CD4-positive, CD25-positive, alpha-beta regulatory T cell (primary cell): Measurements from ENCODE around the gene AP5S1. TPM values are rescaled to one million over a fixed set of nuclear protein-coding genes. Genes with fewer than 3 reads are reported as not detected.
A peak's percentile ranks its signal among the peaks of the same experiment; 100 is the strongest.

Experiments
- ATAC-seq, 2 donors: fragments of 150-1000 bp; cut with Tn5 transposase; one replicate each; pipeline ENCODE4 v1.10.0; 2021; ENCODE audit warnings: low read depth in 2 of 2, moderate number of reproducible peaks in 2 of 2, moderate library complexity in 1 of 2
- DNase-seq, 3 donors: peaks; one replicate each; pipeline versions ENCODE4 v3.0.0 to v3.0.0-alpha.2; 2012 to 2022; ENCODE audit warnings: mixed read lengths in 1 of 3
- H3K27ac ChIP-seq: one replicate; pipeline ENCODE4 v1.7.0; 2013; ENCODE audit warnings: mild to moderate bottlenecking, low read length; ENCODE audit not compliant: insufficient read depth, poor library complexity, severe bottlenecking
- H3K27me3 ChIP-seq: one replicate; pipeline ENCODE4 v1.7.0; 2013; ENCODE audit warnings: low read length; ENCODE audit not compliant: control insufficient read depth, insufficient read depth
- H3K36me3 ChIP-seq: one replicate; pipeline ENCODE4 v1.7.0; 2013; ENCODE audit warnings: mild to moderate bottlenecking, low read length, moderate library complexity; ENCODE audit not compliant: control insufficient read depth, insufficient read depth
- H3K4me1 ChIP-seq: 2 replicates; pipeline ENCODE4 v1.7.0; 2013; ENCODE audit warnings: mild to moderate bottlenecking, low read length; ENCODE audit not compliant: insufficient read depth, control insufficient read depth, poor library complexity, severe bottlenecking
- H3K4me3 ChIP-seq: one replicate; pipeline ENCODE4 v1.7.0; 2013; ENCODE audit warnings: low read depth, mild to moderate bottlenecking, low read length, moderate library complexity
- H3K9me3 ChIP-seq, 2 experiments: 1 replicate in 1 of 2; 2 replicates in 1 of 2; pipeline ENCODE4 v1.7.0; 2013; ENCODE audit warnings: low read length in 2 of 2, mild to moderate bottlenecking in 1 of 2, moderate library complexity in 1 of 2; ENCODE audit not compliant: control insufficient read depth in 2 of 2
- H3K27ac Mint-ChIP-seq, 3 donors: one replicate each; pipeline ENCODE4 v1.8.0; 2020 to 2022; ENCODE audit warnings: mild to moderate bottlenecking in 3 of 3, mixed read lengths in 3 of 3, moderate library complexity in 2 of 3
- H3K27me3 Mint-ChIP-seq: one replicate; pipeline ENCODE4 v1.8.0; 2022; ENCODE audit warnings: mild to moderate bottlenecking, mixed read lengths
- H3K36me3 Mint-ChIP-seq: one replicate; pipeline ENCODE4 v1.8.0; 2020; ENCODE audit warnings: mixed read lengths
- H3K4me1 Mint-ChIP-seq, 4 donors: one replicate each; pipeline ENCODE4 v1.8.0; 2020 to 2022; ENCODE audit warnings: mixed read lengths in 4 of 4, mild to moderate bottlenecking in 1 of 4
- H3K4me3 Mint-ChIP-seq, 4 donors: one replicate each; pipeline ENCODE4 v1.8.0; 2020 to 2022; ENCODE audit warnings: mild to moderate bottlenecking in 4 of 4, mixed read lengths in 4 of 4, moderate library complexity in 3 of 4
- H3K9me3 Mint-ChIP-seq, 7 donors: one replicate each; pipeline ENCODE4 v1.8.0; 2020 to 2022; ENCODE audit warnings: mixed read lengths in 7 of 7, mild to moderate bottlenecking in 3 of 7, moderate library complexity in 2 of 7
- polyA plus RNA-seq, 4 donors: library from polyadenylated mRNA; unstranded; fragments of 300-500 nt; fragmentation: Illumina TruSeq; gene quantifications; one replicate each; pipeline ENCODE4 v1.2.3, GENCODE V29; 2021
- total RNA-seq: library from RNA; stranded (reverse); gene quantifications from one replicate; pipeline ENCODE4 v1.2.3, GENCODE V29; 2022

Gene AP5S1
- total and polyA plus RNA-seq, 5 donors from 2014 or later = 10.5 to 22.2 (median 19.5) TPM

DNA sequence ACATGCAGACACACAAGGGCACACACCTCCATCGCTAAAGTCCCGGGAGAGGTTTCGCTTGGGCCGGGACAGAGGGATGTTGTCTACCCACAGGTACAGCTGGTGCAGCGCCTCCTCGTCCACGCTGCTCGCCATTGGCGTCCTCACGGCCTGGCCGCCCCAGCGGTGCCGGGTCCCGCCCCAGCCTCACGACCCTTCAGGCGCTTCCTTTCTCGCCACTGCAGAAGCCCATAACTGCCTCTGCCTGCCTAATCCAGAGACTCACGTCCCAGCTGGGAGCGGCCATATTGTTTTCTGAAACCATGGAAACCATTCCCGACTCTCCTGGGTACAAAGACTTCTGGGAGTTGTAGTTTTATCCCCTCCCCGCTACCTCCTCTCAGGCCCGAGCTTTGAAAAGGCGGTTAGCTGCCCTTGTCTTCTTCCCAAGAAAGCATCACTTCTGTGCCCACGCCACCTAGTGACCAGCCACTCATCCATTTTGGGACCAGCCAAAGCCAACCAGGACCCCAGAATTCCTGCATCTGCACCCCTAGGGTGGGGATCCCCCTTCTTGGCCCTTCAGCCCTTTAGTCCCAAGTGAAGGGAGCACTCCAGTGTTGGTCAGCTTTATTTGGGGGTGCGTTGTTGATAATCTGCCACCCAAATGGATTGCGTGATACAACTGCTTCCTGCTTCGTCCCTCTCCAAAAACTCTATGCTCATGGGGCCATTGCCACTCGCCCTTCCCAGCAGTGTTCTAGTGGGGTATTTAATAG lies 39.0 kb upstream of the AP5S1 start, which contains the start of gene SPEF1:
Gene SPEF1 (minus strand): TSS at position 296 of the 758 bp plus-strand sequence. CDS start 161 bp downstream, at position 135.
- peak in 2 of 3 donors; percentile 34 to 69 for DNase-seq
- peaks cover 44% of the 10 kb centered on the region for H3K4me1 ChIP-seq

DNA sequence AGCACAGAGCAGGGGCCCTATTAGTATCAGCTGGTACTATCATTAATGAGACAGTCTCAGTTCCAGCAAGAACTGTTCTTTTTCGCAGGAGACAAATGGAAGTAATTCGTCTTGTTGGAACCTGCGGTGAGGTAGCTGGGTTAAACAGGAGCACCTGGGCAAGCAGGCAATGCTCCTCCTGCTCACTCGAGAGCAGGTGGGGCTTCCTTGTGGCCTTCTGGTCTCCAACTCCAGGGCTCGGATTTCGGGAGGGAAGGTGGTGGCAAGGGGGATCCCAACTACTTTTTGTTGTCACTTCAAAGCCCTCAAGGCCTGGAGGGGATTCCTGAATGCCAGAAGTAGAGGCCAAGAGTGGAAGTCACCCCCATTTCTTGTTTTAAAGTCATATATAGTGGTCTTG lies 37.8 kb upstream of the AP5S1 start:
- Mint-ChIP-seq H3K9me3 (no peaks in the 10 kb centered on the region), H3K27ac (peak overlapping the region; percentile 69 to 79 (median 75)), H3K4me3 (peak overlapping the region; percentile 16 to 85 (median 41)), H3K36me3 (no peaks in the 10 kb centered on the region), H3K27me3 (peaks cover 7% of the 10 kb centered on the region), H3K4me1 (peaks cover 6 to 61% (median 26%) of the 10 kb centered on the region in 4 donors)
- peaks cover 43% of the 10 kb centered on the region for H3K4me1 ChIP-seq
- DNase-seq (no peak), ATAC-seq (no peak)
- no peak overlapping the region for H3K4me3 ChIP-seq
- H3K9me3 ChIP-seq = no peaks in the 10 kb centered on the region
- H3K27me3 ChIP-seq = no peaks in the 10 kb centered on the region
- H3K36me3 ChIP-seq = no peaks in the 10 kb centered on the region
- no peak overlapping the region for H3K27ac ChIP-seq

More for the DNA sequence above, 39.0 kb upstream of the AP5S1 start, which contains the start of gene SPEF1:
- Histone ChIP-seq H3K27ac (no peak within 1 kb of the TSS), H3K27me3 (no peaks in the 10 kb centered on the region), H3K36me3 (no peaks in the 10 kb centered on the region), H3K4me3 (peak within 1 kb of the TSS; percentile 38), H3K9me3 (no peaks in the 10 kb centered on the region)
- H3K27me3 Mint-ChIP-seq = peaks cover 10% of the 10 kb centered on the region
- ATAC-seq = peak; percentile 32 to 50
- H3K4me3 Mint-ChIP-seq = peak within 1 kb of the TSS; percentile 5 to 82 (median 38)
- H3K9me3 Mint-ChIP-seq = no peaks in the 10 kb centered on the region
- peaks cover 6 to 64% (median 27%) of the 10 kb centered on the region in 4 donors for H3K4me1 Mint-ChIP-seq
- no peaks in the 10 kb centered on the region for H3K36me3 Mint-ChIP-seq
- H3K27ac Mint-ChIP-seq = peak within 1 kb of the TSS; percentile 21 to 75 (median 61)

DNA sequence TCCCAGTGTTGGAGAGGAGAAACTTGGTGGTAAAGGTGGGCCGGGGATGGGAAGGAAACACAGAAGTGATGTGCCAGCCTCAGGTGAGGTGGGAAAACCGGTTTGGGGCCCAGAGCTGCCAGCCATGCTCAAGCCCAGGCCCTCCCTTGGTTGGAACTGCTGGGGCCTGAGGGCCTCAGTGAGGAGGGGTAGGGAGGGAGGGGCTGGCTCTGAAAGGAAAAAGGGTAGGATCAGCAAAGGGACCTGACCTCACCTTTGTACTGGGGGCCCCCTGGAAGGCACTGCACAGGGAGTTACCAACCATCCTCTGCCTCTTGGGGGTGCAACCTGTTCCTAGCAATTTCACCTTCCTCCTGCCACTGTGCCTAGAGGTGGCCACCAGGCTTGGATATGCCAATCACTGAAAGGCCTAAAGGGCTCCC lies 37.3 kb upstream of the AP5S1 start:
- Mint-ChIP-seq H3K9me3 (no peaks in the 10 kb centered on the region), H3K27me3 (peaks cover 6% of the 10 kb centered on the region), H3K4me1 (peaks cover 6 to 65% (median 27%) of the 10 kb centered on the region in 4 donors), H3K4me3 (peak overlapping the region; percentile 16 to 86 (median 52)), H3K36me3 (no peaks in the 10 kb centered on the region), H3K27ac (peak overlapping the region in 2 of 3 donors; percentile 69 to 79)
- no peaks in the 10 kb centered on the region for H3K9me3 ChIP-seq
- no peaks in the 10 kb centered on the region for H3K36me3 ChIP-seq
- peaks cover 40% of the 10 kb centered on the region for H3K4me1 ChIP-seq
- DNase-seq (no peak), ATAC-seq (no peak)
- no peak overlapping the region for H3K27ac ChIP-seq
- no peak overlapping the region for H3K4me3 ChIP-seq
- no peaks in the 10 kb centered on the region for H3K27me3 ChIP-seq

GRCh38 chr20:3783511-3784195 lies 36.7 kb upstream of the AP5S1 start:
- Mint-ChIP-seq H3K4me3 (peak overlapping the region; percentile 16 to 86 (median 52)), H3K9me3 (no peaks in the 10 kb centered on the region), H3K27ac (peak overlapping the region in 1 of 3 donors; percentile 42)

DNA sequence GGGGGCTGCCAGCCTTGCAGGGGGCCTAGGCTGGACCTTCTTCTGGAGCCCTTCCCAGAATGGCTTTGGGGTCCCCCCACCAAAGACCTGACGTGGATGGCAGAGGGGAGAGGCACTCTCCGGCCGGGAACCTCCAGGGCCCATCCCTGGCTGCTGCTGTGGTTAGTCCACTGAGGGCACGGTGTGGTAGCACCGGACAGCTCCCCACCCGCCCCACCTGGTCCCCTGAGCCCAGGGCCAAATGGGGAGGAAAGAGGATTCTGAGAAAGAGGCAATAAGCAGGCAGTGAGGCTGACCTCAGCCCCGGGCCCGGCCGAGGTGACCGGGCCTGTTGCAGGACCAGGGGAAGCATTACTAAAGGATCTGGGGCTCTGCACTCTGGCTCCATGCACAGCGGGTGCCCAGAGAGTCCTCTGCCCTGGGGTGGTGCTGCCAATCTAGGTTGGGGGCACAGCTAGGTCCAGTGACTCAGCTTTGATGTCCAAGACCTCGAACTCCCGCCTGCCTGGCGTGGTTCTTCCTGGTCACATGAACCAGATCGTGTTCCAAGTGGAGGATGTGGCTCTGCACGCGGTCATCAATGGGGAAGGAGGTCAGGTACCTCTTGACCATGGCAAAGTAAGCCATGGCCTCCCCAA lies 36.0 kb upstream of the AP5S1 start:
- peak overlapping the region in 3 of 4 donors; percentile 62 to 80 (median 79) for H3K4me3 Mint-ChIP-seq
- no peak for ATAC-seq

More at GRCh38 chr20:3783511-3784195, 36.7 kb upstream of the AP5S1 start:
- Histone ChIP-seq H3K36me3 (no peaks in the 10 kb centered on the region), H3K27ac (no peak overlapping the region), H3K4me1 (peaks cover 37% of the 10 kb centered on the region), H3K27me3 (no peaks in the 10 kb centered on the region), H3K4me3 (no peak overlapping the region), H3K9me3 (no peaks in the 10 kb centered on the region)
- H3K27me3 Mint-ChIP-seq = peaks cover 6% of the 10 kb centered on the region
- peaks cover 11 to 67% (median 31%) of the 10 kb centered on the region in 4 donors for H3K4me1 Mint-ChIP-seq
- no peaks in the 10 kb centered on the region for H3K36me3 Mint-ChIP-seq
- no peak for ATAC-seq
- DNase-seq = no peak

DNA sequence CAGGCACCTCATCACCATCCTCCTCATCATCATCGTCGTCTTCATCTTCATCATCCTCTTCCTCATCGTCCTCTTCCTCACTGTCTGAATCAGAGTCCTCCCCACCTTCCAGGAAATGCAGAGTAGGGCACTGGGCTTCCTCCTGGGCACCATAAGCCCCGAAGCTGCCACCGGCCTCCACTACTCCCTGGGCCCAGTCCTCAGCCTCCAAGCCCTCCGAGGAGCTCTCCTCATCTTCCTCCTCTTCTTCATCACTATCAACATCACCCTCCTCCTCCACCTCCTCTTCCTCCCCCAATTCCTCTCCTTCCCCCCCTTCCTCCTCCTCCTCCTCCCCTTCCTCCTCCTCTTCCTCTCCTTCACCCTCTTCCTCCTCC lies 35.5 kb upstream of the AP5S1 start:
- ATAC-seq = no peak
- Mint-ChIP-seq H3K27ac (peak overlapping the region in 1 of 3 donors; percentile 94), H3K27me3 (peaks cover 6% of the 10 kb centered on the region), H3K4me1 (peaks cover 14 to 65% (median 34%) of the 10 kb centered on the region in 4 donors), H3K36me3 (no peaks in the 10 kb centered on the region), H3K4me3 (peak overlapping the region in 3 of 4 donors; percentile 62 to 80 (median 79)), H3K9me3 (no peaks in the 10 kb centered on the region)
- H3K36me3 ChIP-seq = no peaks in the 10 kb centered on the region
- H3K4me1 ChIP-seq = peaks cover 36% of the 10 kb centered on the region
- H3K9me3 ChIP-seq = no peaks in the 10 kb centered on the region
- H3K27ac ChIP-seq = no peak overlapping the region
- no peaks in the 10 kb centered on the region for H3K27me3 ChIP-seq
- H3K4me3 ChIP-seq = no peak overlapping the region
- DNase-seq = no peak

More for the DNA sequence above, 36.0 kb upstream of the AP5S1 start:
- Mint-ChIP-seq H3K4me1 (peaks cover 14 to 69% (median 34%) of the 10 kb centered on the region in 4 donors), H3K27ac (peak overlapping the region in 1 of 3 donors; percentile 94), H3K9me3 (no peaks in the 10 kb centered on the region), H3K36me3 (no peaks in the 10 kb centered on the region), H3K27me3 (peaks cover 6% of the 10 kb centered on the region)
- Histone ChIP-seq H3K36me3 (no peaks in the 10 kb centered on the region), H3K27ac (no peak overlapping the region), H3K27me3 (no peaks in the 10 kb centered on the region), H3K9me3 (no peaks in the 10 kb centered on the region), H3K4me3 (no peak overlapping the region), H3K4me1 (peaks cover 36% of the 10 kb centered on the region)
- no peak for DNase-seq
